ENCODE data around the gene RWDD4.
"Not testable (repeated sequence)": the region's sequence is repeated elsewhere in the genome, so short reads cannot be mapped to it uniquely, and the experiment has no call there.

RWDD4 gene

GRCh38 chr4:183635741-183636140, 23.2 kb downstream of the RWDD4 start:
- no peak for DNase-seq (ENCODE audit: low read depth in 2 of 2)

- DNase-seq (ENCODE audit: low read depth in 2 of 2) = no peak
Measured at GRCh38 chr4:183635321-183635720, 23.7 kb downstream of the RWDD4 start.

GRCh38 chr4:183633476-183634400, 25.2 kb downstream of the RWDD4 start:
- DNase-seq (ENCODE audit: low read depth in 2 of 2) = no peak

- no peak for DNase-seq (ENCODE audit: low read depth in 2 of 2)
Measured at GRCh38 chr4:183632689-183633088, 26.3 kb downstream of the RWDD4 start.

GRCh38 chr4:183631577-183632198, 27.3 kb downstream of the RWDD4 start:
- DNase-seq (ENCODE audit: low read depth in 2 of 2) = no peak

GRCh38 chr4:183627979-183628588, 30.9 kb downstream of the RWDD4 start:
- DNase-seq (ENCODE audit: low read depth in 2 of 2) = no peak

- DNase-seq (ENCODE audit: low read depth in 2 of 2) = not testable (repeated sequence)
Measured at GRCh38 chr4:183627286-183627685, 31.7 kb downstream of the RWDD4 start.

GRCh38 chr4:183626168-183626567, 32.8 kb downstream of the RWDD4 start:
- no peak for DNase-seq (ENCODE audit: low read depth in 2 of 2)

GRCh38 chr4:183624548-183624947, 34.4 kb downstream of the RWDD4 start:
- DNase-seq (ENCODE audit: low read depth in 2 of 2) = no peak

GRCh38 chr4:183621875-183622274, 37.1 kb downstream of the RWDD4 start:
- no peak for DNase-seq (ENCODE audit: low read depth in 2 of 2)

- no peak for DNase-seq (ENCODE audit: low read depth in 2 of 2)
Measured at GRCh38 chr4:183620421-183620820, 38.6 kb downstream of the RWDD4 start.

GRCh38 chr4:183618681-183619080, 40.3 kb downstream of the RWDD4 start:
- DNase-seq (ENCODE audit: low read depth in 2 of 2) = no peak

- no peak for DNase-seq (ENCODE audit: low read depth in 2 of 2)
Measured at GRCh38 chr4:183617075-183617474, 41.9 kb downstream of the RWDD4 start.

GRCh38 chr4:183612329-183613250, 46.4 kb downstream of the RWDD4 start:
- DNase-seq (ENCODE audit: low read depth in 2 of 2) = no peak

GRCh38 chr4:183611210-183611830, 47.7 kb downstream of the RWDD4 start:
- no peak for DNase-seq (ENCODE audit: low read depth in 2 of 2)

- DNase-seq (ENCODE audit: low read depth in 2 of 2) = no peak
Measured at GRCh38 chr4:183610613-183611012, 48.4 kb downstream of the RWDD4 start.

GRCh38 chr4:183610033-183610432, 49.0 kb downstream of the RWDD4 start:
- no peak for DNase-seq (ENCODE audit: low read depth in 2 of 2)

- no peak for DNase-seq (ENCODE audit: low read depth in 2 of 2)
Measured at GRCh38 chr4:183609151-183609550, 49.8 kb downstream of the RWDD4 start.

- DNase-seq (ENCODE audit: low read depth in 2 of 2) = no peak
Measured at GRCh38 chr4:183607894-183608293, 51.1 kb downstream of the RWDD4 start.

GRCh38 chr4:183602557-183603027, 56.4 kb downstream of the RWDD4 start:
- DNase-seq (ENCODE audit: low read depth in 2 of 2) = no peak

GRCh38 chr4:183601381-183601780, 57.6 kb downstream of the RWDD4 start:
- DNase-seq (ENCODE audit: low read depth in 2 of 2) = no peak
